GM12865 (cell line): ENCODE measurements around the gene OR4M2.
"Not testable (repeated sequence)": the region's sequence is repeated elsewhere in the genome, so short reads cannot be mapped to it uniquely, and the experiment has no call there.

Experiments used
- DNase-seq: peaks from one replicate; pipeline ENCODE4 v3.0.0; 2010; ENCODE audit warnings: low read depth
- H3K4me3 ChIP-seq: 2 replicates; pipeline ENCODE4 v1.5.1; 2011; ENCODE audit warnings: mild to moderate bottlenecking, low read depth, low read length, control low read depth

The OR4M2 gene, protein sequence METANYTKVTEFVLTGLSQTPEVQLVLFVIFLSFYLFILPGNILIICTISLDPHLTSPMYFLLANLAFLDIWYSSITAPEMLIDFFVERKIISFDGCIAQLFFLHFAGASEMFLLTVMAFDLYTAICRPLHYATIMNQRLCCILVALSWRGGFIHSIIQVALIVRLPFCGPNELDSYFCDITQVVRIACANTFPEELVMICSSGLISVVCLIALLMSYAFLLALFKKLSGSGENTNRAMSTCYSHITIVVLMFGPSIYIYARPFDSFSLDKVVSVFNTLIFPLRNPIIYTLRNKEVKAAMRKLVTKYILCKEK

DNA sequence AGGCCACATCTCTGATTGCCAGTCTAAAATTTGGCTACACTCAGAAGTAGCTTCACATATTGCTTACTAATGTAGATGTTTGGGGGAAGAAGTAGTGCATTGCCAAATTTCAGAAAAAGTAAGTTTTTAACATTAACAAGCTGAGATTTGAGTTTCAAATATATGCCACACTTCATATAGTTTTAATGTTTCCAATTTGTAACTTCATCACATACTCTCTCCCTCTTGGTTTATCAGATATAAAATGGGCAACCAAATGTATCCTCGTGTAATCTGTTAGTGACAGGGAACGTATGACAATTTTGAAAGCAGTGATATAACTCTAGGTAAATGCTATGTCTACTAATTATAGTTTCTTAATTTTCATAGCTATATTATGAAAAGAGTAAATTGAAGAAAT, at the start of gene OR4M2:
Gene OR4M2, plus strand, starts transcription at position 301 of the 400 bp plus-strand sequence. Its CDS starts 98 bp downstream, at position 399.
- H3K4me3 ChIP-seq, DNase-seq: not testable (repeated sequence)

DNA sequence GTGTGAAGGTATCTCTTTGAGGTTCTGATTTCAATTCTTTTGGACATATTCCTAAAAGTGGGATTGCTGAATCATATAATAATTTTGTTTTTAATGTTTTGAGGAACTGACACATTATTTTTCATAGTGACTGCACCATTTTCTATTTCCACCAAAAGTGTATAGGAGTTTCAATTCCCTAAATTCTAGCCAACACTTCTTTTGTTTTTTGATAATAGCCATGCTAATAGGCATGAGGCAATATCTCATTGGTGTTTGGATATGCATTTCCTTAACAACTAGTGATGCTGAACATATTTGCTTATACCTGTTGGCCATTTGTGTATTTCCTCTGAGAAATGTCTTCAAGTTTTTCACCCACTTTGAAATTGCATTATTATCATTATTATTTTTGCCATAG, 11.1 kb upstream of the OR4M2 start:
- not testable (repeated sequence) for H3K4me3 ChIP-seq, DNase-seq

DNA sequence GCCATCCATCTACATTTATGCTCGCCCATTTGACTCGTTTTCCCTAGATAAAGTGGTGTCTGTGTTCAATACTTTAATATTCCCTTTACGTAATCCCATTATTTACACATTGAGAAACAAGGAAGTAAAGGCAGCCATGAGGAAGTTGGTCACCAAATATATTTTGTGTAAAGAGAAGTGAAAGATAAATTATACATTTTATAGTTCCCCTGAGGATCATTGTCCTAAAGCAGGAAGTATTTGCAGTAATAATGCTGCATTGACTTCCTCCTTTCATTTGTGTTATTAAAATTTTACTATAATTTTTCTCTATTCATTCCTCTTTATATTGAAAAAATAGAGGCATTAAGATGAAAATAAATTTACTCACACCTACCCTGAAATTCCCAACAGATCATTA, 1.1 kb downstream of the OR4M2 start:
- H3K4me3 ChIP-seq, DNase-seq: not testable (repeated sequence)

DNA sequence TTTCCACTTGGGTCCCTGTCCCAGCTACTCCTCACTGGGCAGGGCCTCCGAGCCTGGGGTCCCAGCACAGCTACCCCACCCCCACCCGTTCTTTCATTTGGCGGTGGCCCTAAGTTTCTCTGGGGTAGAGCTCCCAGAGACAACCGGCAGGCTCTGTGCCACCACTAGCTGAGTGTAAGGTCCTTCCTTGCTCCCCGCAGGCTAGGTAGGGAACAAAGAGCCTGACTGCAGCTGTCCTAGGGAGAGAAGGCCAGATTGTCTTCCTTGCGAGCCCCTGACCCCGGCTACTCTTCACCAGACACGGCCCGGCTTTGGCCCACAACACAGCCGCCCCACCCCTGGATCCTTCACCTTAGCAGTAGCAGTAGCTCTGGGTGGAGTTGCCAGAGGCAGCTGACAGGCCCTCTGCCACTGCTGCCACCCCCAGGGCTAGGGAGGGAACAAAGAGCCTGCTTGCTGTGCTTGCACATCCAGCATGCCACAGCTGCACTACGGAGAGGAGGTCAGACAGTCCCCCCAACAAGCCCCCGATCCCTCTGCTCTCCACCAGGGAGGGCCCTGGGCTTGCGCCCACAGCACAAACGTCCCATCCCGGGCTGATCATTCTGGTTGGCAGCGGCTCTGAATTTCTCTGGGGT, 18.4 kb downstream of the OR4M2 start:
- DNase-seq, H3K4me3 ChIP-seq: not testable (repeated sequence)

DNA sequence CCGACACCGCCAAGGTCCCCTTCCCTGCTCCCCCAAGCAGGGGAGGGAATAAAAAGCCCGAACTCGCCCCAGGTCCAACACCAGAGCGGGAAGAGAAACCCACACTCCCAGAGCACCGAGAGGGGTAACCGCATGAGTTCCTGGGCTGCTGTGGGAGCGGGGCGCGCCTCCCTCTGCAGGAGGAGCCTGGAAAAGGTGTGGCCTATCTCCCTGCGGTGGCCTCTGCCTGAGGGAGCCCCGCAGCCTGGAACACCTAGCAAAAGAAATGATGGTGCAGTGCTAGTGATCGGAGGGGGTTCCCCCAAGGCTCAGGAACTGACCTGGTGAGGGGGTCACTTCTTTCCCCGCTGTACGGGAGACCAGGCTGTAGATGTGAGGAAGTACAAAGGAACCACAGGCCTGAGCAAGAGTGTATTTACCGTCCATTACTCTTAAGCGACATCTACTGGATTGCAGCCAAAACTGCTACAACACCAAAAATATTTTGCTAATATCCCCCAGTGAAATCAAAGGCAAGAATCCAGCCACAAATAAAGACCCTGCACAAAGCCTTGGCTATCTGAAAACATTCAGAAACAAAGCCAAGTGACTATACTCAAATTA, 19.1 kb downstream of the OR4M2 start:
- not testable (repeated sequence) for DNase-seq, H3K4me3 ChIP-seq

DNA sequence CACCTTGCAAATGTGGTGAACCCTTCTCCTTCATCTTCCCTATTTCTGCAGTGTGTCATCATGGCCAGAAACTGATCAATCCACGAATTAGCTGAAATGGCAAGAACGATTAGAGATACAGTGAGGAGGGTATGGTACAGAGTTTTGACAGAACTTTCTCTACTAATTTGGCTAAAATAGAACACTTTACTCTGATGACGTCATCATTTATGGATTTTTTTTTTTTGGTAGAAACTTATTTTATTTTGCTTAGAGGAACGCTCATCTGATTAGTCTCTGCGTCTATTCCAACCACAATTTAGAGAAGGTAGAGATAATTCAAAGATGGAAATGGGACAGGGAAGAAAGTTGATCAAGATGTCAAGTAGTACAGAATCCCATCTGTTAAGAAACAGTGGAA, 41.7 kb downstream of the OR4M2 start:
- not testable (repeated sequence) for H3K4me3 ChIP-seq, DNase-seq
